AG04450 (cell line): ENCODE measurements around the gene PPIF. TPM values are rescaled to one million over a fixed set of nuclear protein-coding genes. Genes with fewer than 3 reads are reported as not detected.

Source experiments
- CTCF ChIA-PET: fragments of 300-600, 350-600 bp; formaldehyde crosslinking; extraction: SDS; loops from one replicate; lab custom pipeline; 2022; ENCODE audit warnings: antibody characterized with exemption, inconsistent platforms; lab: Charles Lee
- POLR2A ChIA-PET: fragments of 350-600 bp; formaldehyde crosslinking; extraction: SDS; loops from one replicate; lab custom pipeline; 2021; ENCODE audit warnings: antibody characterized with exemption, inconsistent platforms; lab: Yijun Ruan, JAX
- DNase-seq: peaks from one replicate; pipeline ENCODE4 v3.0.0-alpha.2; 2011; ENCODE audit warnings: low read depth, low spot score
- H3K27ac ChIP-seq: one replicate; pipeline ENCODE4 v1.5.1; 2012; ENCODE audit warnings: low read depth, low read length, control low read depth
- H3K27me3 ChIP-seq: one replicate; pipeline ENCODE4 v1.6.0; 2012; ENCODE audit warnings: low read length; ENCODE audit not compliant: control insufficient read depth, insufficient read depth
- H3K4me3 ChIP-seq: 2 replicates; pipeline ENCODE4 v1.5.1; 2011; ENCODE audit warnings: mild to moderate bottlenecking, low read depth, low read length, control low read depth
- H3K9me3 ChIP-seq: 2 replicates; pipeline ENCODE4 v1.5.1; 2012; ENCODE audit warnings: low read length; ENCODE audit not compliant: control insufficient read depth, insufficient read depth
- polyA plus RNA-seq: library from polyadenylated mRNA; depleted of rRNA; stranded (reverse); fragments of >200 nt; gene quantifications from 2 replicates; pipeline ENCODE4 v1.2.3, GENCODE V29; 2011
- TF ChIP-seq, protein P1 (sequence below): IDR thresholded peaks from 2 replicates; pipeline ENCODE4 v1.5.1; 2011; ENCODE audit warnings: low read depth, low read length, control low read depth, inconsistent platforms

PPIF gene
- polyA plus RNA-seq, 1 experiment: 68.6 TPM

DNA sequence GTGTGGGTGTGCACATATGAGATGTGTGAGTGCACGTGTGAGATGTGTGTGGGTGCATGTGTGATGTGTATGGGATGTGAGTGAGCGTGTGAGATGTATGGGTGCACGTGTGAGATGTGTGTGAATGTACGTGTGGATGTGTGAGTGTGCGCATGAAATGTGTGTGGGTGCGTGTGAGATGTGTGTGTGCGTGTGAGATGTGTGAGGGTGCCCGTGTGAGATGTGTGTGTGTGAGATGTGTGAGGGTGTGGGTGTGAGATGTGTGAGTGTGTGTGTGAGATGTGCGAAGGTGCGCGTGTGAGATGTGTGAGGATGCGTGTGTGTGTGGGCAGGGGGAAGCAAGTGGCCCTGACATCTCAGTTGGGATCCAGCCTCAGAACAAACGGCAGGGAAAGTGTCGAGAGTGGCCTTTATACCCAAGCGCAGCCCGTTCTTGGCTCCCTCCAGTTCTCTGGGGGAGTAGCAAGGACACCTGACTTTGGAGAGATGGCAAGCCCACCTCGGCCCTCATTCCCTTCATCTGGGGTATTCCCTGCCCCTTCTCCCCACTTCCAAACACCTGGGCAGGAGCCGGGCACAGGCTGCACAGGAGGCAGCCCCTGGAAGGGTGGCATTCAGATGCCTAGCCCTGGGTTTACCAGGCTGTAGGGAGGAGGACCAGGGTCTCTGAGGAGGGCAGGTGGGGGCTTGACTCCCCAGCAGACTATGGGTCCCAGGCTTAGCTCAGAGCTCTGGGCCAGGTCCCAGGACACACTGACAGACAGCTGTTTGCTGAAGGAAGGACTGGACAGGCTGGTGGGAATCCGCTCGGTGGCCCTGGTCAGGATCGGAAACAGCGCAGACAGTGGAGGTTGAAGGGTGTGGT, 31.6 kb downstream of the PPIF start:
- Histone ChIP-seq H3K27ac (no peak overlapping the region), H3K4me3 (no peak overlapping the region), H3K9me3 (no peaks in the 10 kb centered on the region; the same call in 1 of the 2 replicates), H3K27me3 (no peaks in the 10 kb centered on the region)
- TF ChIP-seq, protein P1, sequence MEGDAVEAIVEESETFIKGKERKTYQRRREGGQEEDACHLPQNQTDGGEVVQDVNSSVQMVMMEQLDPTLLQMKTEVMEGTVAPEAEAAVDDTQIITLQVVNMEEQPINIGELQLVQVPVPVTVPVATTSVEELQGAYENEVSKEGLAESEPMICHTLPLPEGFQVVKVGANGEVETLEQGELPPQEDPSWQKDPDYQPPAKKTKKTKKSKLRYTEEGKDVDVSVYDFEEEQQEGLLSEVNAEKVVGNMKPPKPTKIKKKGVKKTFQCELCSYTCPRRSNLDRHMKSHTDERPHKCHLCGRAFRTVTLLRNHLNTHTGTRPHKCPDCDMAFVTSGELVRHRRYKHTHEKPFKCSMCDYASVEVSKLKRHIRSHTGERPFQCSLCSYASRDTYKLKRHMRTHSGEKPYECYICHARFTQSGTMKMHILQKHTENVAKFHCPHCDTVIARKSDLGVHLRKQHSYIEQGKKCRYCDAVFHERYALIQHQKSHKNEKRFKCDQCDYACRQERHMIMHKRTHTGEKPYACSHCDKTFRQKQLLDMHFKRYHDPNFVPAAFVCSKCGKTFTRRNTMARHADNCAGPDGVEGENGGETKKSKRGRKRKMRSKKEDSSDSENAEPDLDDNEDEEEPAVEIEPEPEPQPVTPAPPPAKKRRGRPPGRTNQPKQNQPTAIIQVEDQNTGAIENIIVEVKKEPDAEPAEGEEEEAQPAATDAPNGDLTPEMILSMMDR: no peak
- ChIA-PET CTCF (no interaction called here), POLR2A (no interaction called here)
- DNase-seq: no peak

DNA sequence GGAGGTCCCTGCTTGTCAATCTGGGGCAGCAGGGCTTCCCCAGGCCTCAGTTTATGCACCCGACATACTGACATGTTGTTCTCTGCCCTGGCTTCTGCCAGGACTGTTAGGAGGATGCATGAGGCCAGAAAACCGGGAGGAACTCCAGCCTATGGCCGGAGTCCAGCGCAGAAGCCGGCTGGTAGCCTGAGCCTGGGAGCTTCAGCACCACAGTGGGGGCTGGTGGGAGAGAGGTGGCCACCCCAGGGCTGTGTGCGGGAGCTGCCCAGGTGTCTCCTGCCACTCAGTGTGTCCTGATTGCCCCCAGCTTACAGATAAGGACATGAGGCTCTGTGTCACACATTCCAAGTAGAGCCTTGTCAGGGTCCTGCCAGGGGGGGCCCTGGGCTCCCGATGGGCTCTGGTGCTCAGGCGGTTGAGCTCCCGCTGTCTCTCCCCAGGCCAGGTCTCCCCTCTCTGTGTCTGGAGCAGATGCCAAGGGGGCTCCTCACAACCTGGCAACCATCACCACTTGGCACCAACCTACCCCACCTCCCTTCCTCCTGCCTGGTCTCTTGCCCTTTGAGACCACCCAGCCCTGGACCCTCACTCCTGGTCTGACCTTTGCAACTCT, 32.3 kb downstream of the PPIF start:
- no peak overlapping the region for H3K4me3 ChIP-seq
- CTCF ChIA-PET: interaction anchor here (0.8 kb wide), 2 partner anchors 88 to 109 kb away, joined by 3 read pairs; no protein-coding TSS in a partner anchor
- DNase-seq: no peak
- TF ChIP-seq, protein P1: no peak
- POLR2A ChIA-PET: interaction anchor here (0.9 kb wide), 1 partner anchor 20 kb away, joined by 3 read pairs; no protein-coding TSS in a partner anchor
- H3K9me3 ChIP-seq: no peaks in the 10 kb centered on the region; the same call in 1 of the 2 replicates
- peak overlapping the region; percentile 68 for H3K27ac ChIP-seq
- no peaks in the 10 kb centered on the region for H3K27me3 ChIP-seq

DNA sequence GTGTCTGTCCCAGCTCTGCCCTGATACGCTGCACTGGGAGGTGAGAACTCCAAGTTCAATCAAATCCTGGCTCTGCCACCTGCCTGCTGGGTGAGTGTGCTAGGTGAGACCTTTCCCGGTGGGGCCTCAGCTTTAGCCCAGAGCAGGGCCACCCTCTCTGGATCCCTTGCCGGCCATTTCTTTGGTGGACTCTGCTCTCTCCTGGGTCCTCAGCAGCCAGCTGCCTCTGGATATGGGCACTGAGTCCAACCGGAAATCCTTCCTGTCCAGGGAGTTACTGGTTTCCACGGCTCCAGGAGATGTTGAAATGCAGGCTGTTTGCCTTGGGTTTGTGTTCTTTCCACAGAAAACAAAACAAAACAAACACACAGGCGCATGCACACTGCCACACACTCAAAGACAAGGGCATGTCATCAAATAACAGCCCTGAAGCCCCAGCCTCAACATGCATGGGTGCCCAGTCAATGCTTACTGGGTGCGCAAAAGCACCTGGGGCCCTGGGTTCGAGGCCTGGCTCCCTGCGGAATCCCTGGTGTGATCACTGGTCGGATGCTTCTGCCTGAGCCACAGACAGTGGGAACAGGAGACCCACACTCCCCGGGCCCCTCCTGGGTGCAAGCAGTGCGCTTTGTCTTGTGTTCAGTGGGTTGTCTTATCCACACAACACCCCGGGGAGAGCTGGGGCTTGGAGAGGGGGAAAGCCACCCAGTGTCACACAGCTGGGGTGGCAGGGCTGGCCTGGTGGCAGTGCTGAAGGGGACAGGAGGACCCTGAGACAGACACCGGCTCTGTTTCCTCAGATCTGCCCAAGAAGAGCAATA, 33.1 kb downstream of the PPIF start:
- TF ChIP-seq, protein P1: no peak
- ChIA-PET POLR2A (interaction anchor here (0.9 kb wide), 1 partner anchor 19 kb away, joined by 3 read pairs; no protein-coding TSS in a partner anchor), CTCF (interaction anchor here (0.8 kb wide), 2 partner anchors 87 to 108 kb away, joined by 3 read pairs; no protein-coding TSS in a partner anchor)
- H3K4me3 ChIP-seq: no peak overlapping the region
- DNase-seq: no peak
- H3K27ac ChIP-seq: peak overlapping the region; percentile 68
- no peaks in the 10 kb centered on the region for H3K27me3 ChIP-seq
- H3K9me3 ChIP-seq: no peaks in the 10 kb centered on the region; the same call in 1 of the 2 replicates

DNA sequence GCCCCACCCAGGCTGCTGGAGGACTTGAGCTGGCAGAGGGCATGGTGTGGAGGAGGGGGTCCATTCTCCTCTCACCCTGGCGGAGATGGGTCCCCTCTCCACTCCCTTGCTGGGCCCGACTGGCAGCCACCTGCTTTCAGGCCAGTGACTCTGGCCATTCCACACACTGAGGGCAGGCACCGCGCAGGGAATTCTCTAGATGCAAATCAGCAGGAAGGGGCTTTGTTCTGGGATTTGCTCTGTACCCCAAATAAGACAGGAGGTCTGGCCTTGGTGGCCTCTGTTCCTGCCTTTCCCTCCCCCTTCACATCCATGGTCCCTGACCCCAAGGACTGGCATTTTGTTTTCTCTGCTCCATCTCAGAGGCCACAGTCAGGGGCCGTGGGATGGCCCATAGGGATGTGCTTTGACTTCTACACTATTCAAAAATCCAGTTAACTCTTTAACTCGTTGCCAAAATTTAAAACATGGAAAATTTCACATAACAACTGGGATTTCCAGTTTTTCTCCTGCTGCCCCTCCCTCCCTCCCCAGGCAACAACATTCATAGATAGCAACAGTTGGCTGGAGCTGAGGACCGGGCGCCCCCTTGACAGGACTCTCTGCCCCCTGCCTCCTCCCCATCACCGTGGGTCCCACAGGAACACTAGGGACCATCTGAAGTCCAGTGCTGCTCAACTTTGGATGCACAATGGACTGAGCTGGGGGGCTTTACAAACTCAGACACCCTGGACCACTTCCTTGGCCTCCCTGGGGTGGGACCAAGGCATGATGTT, 33.9 kb downstream of the PPIF start:
- no peak for DNase-seq
- CTCF ChIA-PET: interaction anchor here (0.5 to 0.7 kb wide), 2 partner anchors 115 to 227 kb away, joined by 3 to 5 read pairs; no protein-coding TSS in a partner anchor

More for the DNA sequence above, 33.9 kb downstream of the PPIF start:
- H3K27ac ChIP-seq: peak overlapping the region; percentile 81
- H3K9me3 ChIP-seq: no peaks in the 10 kb centered on the region; the same call in 1 of the 2 replicates
- no peak overlapping the region for H3K4me3 ChIP-seq
- POLR2A ChIA-PET: no interaction called here
- TF ChIP-seq, protein P1: no peak
- no peaks in the 10 kb centered on the region for H3K27me3 ChIP-seq
